AG04450 (cell line): ENCODE data around the gene HMX3. TPM values are rescaled to one million over a fixed set of nuclear protein-coding genes. Genes with fewer than 3 reads are reported as not detected.

Experiments used
- CTCF ChIA-PET: fragments of 300-600, 350-600 bp; formaldehyde crosslinking; extraction: SDS; loops from one replicate; lab custom pipeline; 2022; ENCODE audit warnings: antibody characterized with exemption, inconsistent platforms; lab: Charles Lee
- POLR2A ChIA-PET: fragments of 350-600 bp; formaldehyde crosslinking; extraction: SDS; loops from one replicate; lab custom pipeline; 2021; ENCODE audit warnings: antibody characterized with exemption, inconsistent platforms; lab: Yijun Ruan, JAX
- DNase-seq: peaks from one replicate; pipeline ENCODE4 v3.0.0-alpha.2; 2011; ENCODE audit warnings: low read depth, low spot score
- H3K27ac ChIP-seq: one replicate; pipeline ENCODE4 v1.5.1; 2012; ENCODE audit warnings: low read depth, low read length, control low read depth
- H3K27me3 ChIP-seq: one replicate; pipeline ENCODE4 v1.6.0; 2012; ENCODE audit warnings: low read length; ENCODE audit not compliant: control insufficient read depth, insufficient read depth
- H3K4me3 ChIP-seq: 2 replicates; pipeline ENCODE4 v1.5.1; 2011; ENCODE audit warnings: mild to moderate bottlenecking, low read depth, low read length, control low read depth
- H3K9me3 ChIP-seq: 2 replicates; pipeline ENCODE4 v1.5.1; 2012; ENCODE audit warnings: low read length; ENCODE audit not compliant: control insufficient read depth, insufficient read depth
- polyA plus RNA-seq: library from polyadenylated mRNA; depleted of rRNA; stranded (reverse); fragments of >200 nt; gene quantifications from 2 replicates; pipeline ENCODE4 v1.2.3, GENCODE V29; 2011
- TF ChIP-seq, protein P1 (sequence below): IDR thresholded peaks from 2 replicates; pipeline ENCODE4 v1.5.1; 2011; ENCODE audit warnings: low read depth, low read length, control low read depth, inconsistent platforms

The HMX3 gene
- polyA plus RNA-seq, 1 experiment, result not detected

DNA sequence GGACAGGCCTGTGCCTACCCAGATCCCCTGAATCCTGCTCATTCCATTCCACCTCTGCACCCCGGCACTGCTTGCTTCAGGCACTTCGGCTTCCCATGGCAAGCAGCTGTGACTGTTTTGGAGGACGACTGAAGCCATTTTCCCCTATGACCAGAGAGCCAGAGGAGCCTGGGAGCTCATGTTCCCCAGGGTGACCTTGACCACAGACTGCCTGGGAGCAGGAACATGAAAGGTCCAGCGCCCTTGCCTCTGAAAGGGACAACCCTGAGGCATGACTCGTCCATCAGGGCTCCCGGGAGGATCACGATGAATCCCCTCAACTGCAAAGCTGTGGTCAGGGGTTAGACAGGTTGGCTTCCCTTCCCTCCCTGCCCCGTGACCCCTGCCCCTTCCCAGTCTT, 16.7 kb upstream of the HMX3 start:
- H3K27me3 ChIP-seq, result peaks cover 9% of the 10 kb centered on the region
- H3K27ac ChIP-seq, result no peak overlapping the region
- TF ChIP-seq, protein P1, sequence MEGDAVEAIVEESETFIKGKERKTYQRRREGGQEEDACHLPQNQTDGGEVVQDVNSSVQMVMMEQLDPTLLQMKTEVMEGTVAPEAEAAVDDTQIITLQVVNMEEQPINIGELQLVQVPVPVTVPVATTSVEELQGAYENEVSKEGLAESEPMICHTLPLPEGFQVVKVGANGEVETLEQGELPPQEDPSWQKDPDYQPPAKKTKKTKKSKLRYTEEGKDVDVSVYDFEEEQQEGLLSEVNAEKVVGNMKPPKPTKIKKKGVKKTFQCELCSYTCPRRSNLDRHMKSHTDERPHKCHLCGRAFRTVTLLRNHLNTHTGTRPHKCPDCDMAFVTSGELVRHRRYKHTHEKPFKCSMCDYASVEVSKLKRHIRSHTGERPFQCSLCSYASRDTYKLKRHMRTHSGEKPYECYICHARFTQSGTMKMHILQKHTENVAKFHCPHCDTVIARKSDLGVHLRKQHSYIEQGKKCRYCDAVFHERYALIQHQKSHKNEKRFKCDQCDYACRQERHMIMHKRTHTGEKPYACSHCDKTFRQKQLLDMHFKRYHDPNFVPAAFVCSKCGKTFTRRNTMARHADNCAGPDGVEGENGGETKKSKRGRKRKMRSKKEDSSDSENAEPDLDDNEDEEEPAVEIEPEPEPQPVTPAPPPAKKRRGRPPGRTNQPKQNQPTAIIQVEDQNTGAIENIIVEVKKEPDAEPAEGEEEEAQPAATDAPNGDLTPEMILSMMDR, result no peak
- CTCF ChIA-PET, result no interaction called here
- H3K4me3 ChIP-seq, result no peak overlapping the region
- H3K9me3 ChIP-seq, result no peaks in the 10 kb centered on the region; the same call in 1 of the 2 replicates
- POLR2A ChIA-PET, result no interaction called here
- no peak for DNase-seq

DNA sequence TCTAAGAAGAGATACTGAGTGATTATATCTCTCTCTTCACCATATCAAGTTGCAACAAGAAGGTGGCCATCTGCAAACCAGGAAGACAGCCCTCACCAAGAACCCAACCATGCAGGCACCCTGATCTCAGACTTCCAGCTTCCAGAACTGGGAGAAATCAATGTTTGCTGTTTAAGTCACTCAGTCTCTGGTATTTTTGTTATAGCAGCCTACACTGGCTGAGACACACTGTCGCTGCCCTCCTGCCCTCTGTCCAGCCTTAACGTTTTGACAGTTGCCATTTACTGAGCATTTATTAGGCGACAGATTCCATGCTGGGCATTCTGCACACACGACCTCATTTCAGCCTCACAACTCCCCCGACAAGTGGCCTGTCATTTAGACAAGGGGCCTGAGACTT, 9.5 kb upstream of the HMX3 start:
- Histone ChIP-seq H3K4me3 (no peak overlapping the region), H3K9me3 (no peaks in the 10 kb centered on the region), H3K27me3 (peaks cover 28% of the 10 kb centered on the region), H3K27ac (no peak overlapping the region)
- ChIA-PET CTCF (no interaction called here), POLR2A (no interaction called here)
- TF ChIP-seq, protein P1, result no peak
- no peak for DNase-seq

DNA sequence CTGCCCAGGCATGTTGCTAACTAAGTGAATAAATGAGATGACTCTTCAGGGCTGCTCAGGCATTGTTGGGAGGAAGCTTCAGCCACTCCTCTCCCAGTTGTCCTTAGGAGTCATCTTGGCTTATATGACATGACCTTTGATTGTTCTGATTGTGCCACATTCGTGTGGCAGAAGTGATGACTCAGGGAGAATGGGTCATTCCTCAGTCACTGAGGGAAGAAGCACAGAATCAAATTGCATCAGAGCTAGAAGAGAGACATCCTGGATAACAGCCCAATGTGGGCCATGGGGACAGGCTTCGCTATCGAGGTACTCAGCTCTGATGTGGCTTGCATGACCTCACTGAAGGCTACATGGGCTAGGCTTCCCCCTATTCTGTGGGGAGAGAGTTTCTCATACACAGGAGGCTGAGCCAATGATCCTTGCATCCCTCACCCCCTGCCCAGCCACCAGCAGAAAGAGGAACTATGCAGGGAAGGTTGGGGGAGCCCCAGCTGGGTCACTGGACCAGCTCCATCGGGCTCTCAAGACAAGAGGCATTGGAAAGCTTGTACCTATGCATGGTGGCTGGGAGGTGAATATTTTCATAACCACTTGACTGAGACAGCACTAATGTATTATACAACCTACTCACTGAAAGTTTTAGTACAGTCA, 6.0 kb upstream of the HMX3 start:
- CTCF ChIA-PET, result no interaction called here

DNA sequence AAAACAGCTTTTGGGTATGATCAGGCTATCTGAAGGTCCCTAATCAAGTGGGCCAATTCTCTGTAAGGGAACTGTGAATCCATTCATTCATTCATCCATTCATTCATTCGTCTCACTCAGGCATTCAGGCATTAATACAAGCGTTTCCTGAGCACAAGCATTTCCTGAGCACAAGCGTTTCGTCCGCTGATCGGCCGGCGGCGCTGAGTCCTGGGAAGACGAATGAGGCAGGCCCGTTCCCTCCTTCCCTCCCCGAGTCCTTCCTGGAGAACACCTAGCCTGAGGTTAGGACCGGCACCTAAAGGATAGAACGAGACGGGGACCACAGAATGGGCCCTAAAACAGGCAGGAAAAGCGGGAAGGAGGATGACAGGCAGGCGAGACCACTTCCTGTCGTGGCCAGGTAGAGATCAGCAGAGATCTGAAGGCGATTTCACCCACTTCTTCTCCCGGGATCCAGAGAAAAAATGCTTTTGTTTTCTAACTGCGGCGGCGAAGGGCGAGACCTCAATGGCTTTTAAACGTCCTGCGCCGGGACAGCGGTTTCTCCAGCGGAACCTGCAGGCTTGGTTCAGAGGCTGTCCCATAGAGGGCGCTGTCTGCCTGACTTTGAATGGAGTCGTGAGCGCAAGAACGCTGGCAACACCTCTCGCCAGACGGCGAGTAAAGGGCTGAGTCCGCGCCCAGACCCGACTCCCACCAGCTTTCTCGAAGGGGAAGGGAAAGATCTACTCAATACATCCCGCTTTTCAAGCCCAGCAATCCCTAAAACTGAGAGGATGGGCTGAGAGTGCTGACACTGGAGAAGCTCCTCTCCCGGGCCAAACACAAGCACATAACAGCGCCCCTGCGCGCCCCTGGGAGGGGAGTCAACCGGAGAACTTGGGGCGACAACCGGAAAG, 2.9 kb upstream of the HMX3 start:
- ChIA-PET CTCF (interaction anchor here (0.6 to 1.8 kb wide), 17 partner anchors 8 to 426 kb away, joined by 3 to 10 read pairs (median 4); partner anchors contain the start of gene BUB3), POLR2A (no interaction called here)
- Histone ChIP-seq H3K27ac (no peak overlapping the region), H3K9me3 (peaks cover 5% of the 10 kb centered on the region; the same call in 1 of the 2 replicates), H3K4me3 (peak overlapping the region; percentile 50), H3K27me3 (peaks cover 72% of the 10 kb centered on the region)
- TF ChIP-seq, protein P1, result peak; percentile 94
- peak; percentile 24 for DNase-seq

More for the DNA sequence above, 6.0 kb upstream of the HMX3 start:
- Histone ChIP-seq H3K27ac (peak overlapping the region; percentile 39), H3K9me3 (peaks cover 4% of the 10 kb centered on the region; the same call in 1 of the 2 replicates), H3K4me3 (no peak overlapping the region), H3K27me3 (peaks cover 61% of the 10 kb centered on the region)
- TF ChIP-seq, protein P1, result no peak
- no peak for DNase-seq
- POLR2A ChIA-PET, result no interaction called here
